ENCODE data around the gene TULP1. TPM values are rescaled to one million over a fixed set of nuclear protein-coding genes. Genes with fewer than 3 reads are reported as not detected.

TULP1 gene
- total and polyA plus RNA-seq, 2 of the 13 experiments (the other 11 are each of a cell fraction or from before 2014, with no cell fraction given), result not detected

GRCh38 chr6:35477028-35477427, 35.7 kb downstream of the TULP1 start (continued):
- TF ChIP-seq HNRNPL (IDR thresholded peaks at IDR 0.05; ENCODE audit: low read depth, low read length), result no peak
- TF ChIP-seq ZNF574 (CRISPR knock-in tag; IDR thresholded peaks at IDR 0.05), result no peak
- no peak for TF ChIP-seq ZFP62 (CRISPR knock-in tag; IDR thresholded peaks at IDR 0.05)
- TF ChIP-seq GATAD1 (CRISPR knock-in tag; IDR thresholded peaks at IDR 0.05), result no peak
- no peak for TF ChIP-seq PAWR (CRISPR knock-in tag; IDR thresholded peaks at IDR 0.05; ENCODE audit: borderline replicate concordance)
- no peak for TF ChIP-seq ZFP36L2 (CRISPR knock-in tag; IDR thresholded peaks at IDR 0.05)
- no peak for TF ChIP-seq ZBTB38 (CRISPR knock-in tag; IDR thresholded peaks at IDR 0.05)
- TF ChIP-seq ATF3 (CRISPR knock-in tag; IDR thresholded peaks at IDR 0.05), result no peak
- TF ChIP-seq ATAD3A (CRISPR knock-in tag; IDR thresholded peaks at IDR 0.05), result no peak
- no peak for TF ChIP-seq ZNF580 (CRISPR knock-in tag; IDR thresholded peaks at IDR 0.05; ENCODE audit: borderline replicate concordance, low read depth)
- TF ChIP-seq CBX1 (IDR thresholded peaks at IDR 0.05; ENCODE audit: low read depth), result no peak
- no peak for TF ChIP-seq EZH2 (conservative IDR thresholded peaks at IDR 0.05; ENCODE audit: low read depth, low read length)
- TF ChIP-seq EP300 (IDR thresholded peaks at IDR 0.05; ENCODE audit: low read depth in 2 of 2, low read length in 2 of 2), result no peak
- TF ChIP-seq EP300 (CRISPR knock-in tag; IDR thresholded peaks at IDR 0.05; ENCODE audit: borderline replicate concordance), result no peak
- no peak for TF ChIP-seq ZNF781 (CRISPR knock-in tag; IDR thresholded peaks at IDR 0.05; ENCODE audit: borderline replicate concordance, not compliant biosample characterization)
- TF ChIP-seq ZNF432 (CRISPR knock-in tag; IDR thresholded peaks at IDR 0.05; ENCODE audit: borderline replicate concordance), result no peak
- TF ChIP-seq ZFY (CRISPR knock-in tag; IDR thresholded peaks at IDR 0.05), result no peak
- TF ChIP-seq RFXANK (CRISPR knock-in tag; IDR thresholded peaks at IDR 0.05), result no peak
- TF ChIP-seq NAIF1 (CRISPR knock-in tag; IDR thresholded peaks at IDR 0.05; ENCODE audit: borderline replicate concordance), result no peak
- no peak for TF ChIP-seq ZNF17 (CRISPR knock-in tag; IDR thresholded peaks at IDR 0.05)
- TF ChIP-seq ARID2 (CRISPR knock-in tag; IDR thresholded peaks at IDR 0.05; ENCODE audit: borderline replicate concordance), result no peak
- TF ChIP-seq DNMT1 (CRISPR knock-in tag; IDR thresholded peaks at IDR 0.05), result no peak
- no peak for TF ChIP-seq ZBTB49 (CRISPR knock-in tag; IDR thresholded peaks at IDR 0.05; ENCODE audit: borderline replicate concordance)
- TF ChIP-seq PATZ1 (CRISPR knock-in tag; IDR thresholded peaks at IDR 0.05), result peak; percentile 76
- TF ChIP-seq ZNF558 (CRISPR knock-in tag; IDR thresholded peaks at IDR 0.05; ENCODE audit: borderline replicate concordance), result no peak
